Left colon (tissue), 2 donors: Measurements from ENCODE around the gene EIF1AX. TPM values are rescaled to one million over a fixed set of nuclear protein-coding genes. Genes with fewer than 3 reads are reported as not detected.
"Not testable (repeated sequence)": the region's sequence is repeated elsewhere in the genome, so short reads cannot be mapped to it uniquely, and the experiment has no call there.

Experiments
- ATAC-seq: fragments of 200-7000 bp; cut with Tn5 transposase; one replicate; pipeline ENCODE4 v1.9.1; 2020; ENCODE audit warnings: mild to moderate bottlenecking, moderate library complexity
- DNase-seq, 2 donors: peaks; one replicate each; pipeline ENCODE4 v3.0.0-alpha.2; 2020
- intact Hi-C, 2 donors: fragments of 100-400 bp; cut with DNase I in 1 of 2; cut with micrococcal nuclease in 1 of 2; formaldehyde crosslinking; loops; one replicate each; pipeline versions ENCODE4 v1.11.2 to v1.14.0; 2022; cut with DNase I, micrococcal nuclease
- long read RNA-seq: library from polyadenylated mRNA; unstranded; transcript quantifications from one replicate; pipeline ENCODE4 v2.0.0, GENCODE V29; 2021
- total RNA-seq, 2 donors: library from RNA; stranded (reverse); fragmentation: NEBNext Ultra II Directional; extraction: Animal tissue kit (Norgen Biotek cat#: 25700); gene quantifications; one replicate each; pipeline ENCODE4 v1.2.1, GENCODE V29; 2021
- donor health status: DM: no; HTN: no; CAD: no.
- donor health status: DM: yes; HTN: yes; CAD: no.

EIF1AX gene
- 10 to 100 TPM; 76.3 to 80.4 TPM for total RNA-seq
- long read RNA-seq, full-length matches to known transcripts: 59 of 61 reads
- long read RNA-seq, partial matches to known transcripts: 1 of 61 reads
- long read RNA-seq, other reads (novel, unspliced or antisense): 1 of 61 reads

- ATAC-seq (peak; percentile 97), DNase-seq (peak; percentile 99 to 100)
- intact Hi-C loops: no loop called here
These were observed at the start of gene EIF1AX for GRCh38 chrX:20141281-20142220. EIF1AX (minus strand) TSS chrX:20141838; CDS start chrX:20141640, 198 bp downstream.

GRCh38 chrX:20189171-20189570 lies 47.5 kb upstream of the EIF1AX start:
- DNase-seq (no peak), ATAC-seq (no peak)
- intact Hi-C loops: no loop called here

- intact Hi-C loops: no loop called here
- ATAC-seq (no peak), DNase-seq (no peak)
These were observed 40.1 kb upstream of the EIF1AX start for GRCh38 chrX:20181598-20182329.

- intact Hi-C loops: no loop called here
- no peak for DNase-seq
- no peak for ATAC-seq
These were observed 35.5 kb upstream of the EIF1AX start for GRCh38 chrX:20177093-20177492.

GRCh38 chrX:20173856-20174255 lies 32.2 kb upstream of the EIF1AX start:
- intact Hi-C loops: no loop called here
- DNase-seq (no peak), ATAC-seq (no peak)

GRCh38 chrX:20173313-20173712 lies 31.7 kb upstream of the EIF1AX start:
- no peak for ATAC-seq
- intact Hi-C loops: no loop called here
- DNase-seq: no peak

- intact Hi-C loops: no loop called here
- no peak for DNase-seq
- no peak for ATAC-seq
These were observed 30.2 kb upstream of the EIF1AX start for GRCh38 chrX:20171887-20172286.

- DNase-seq, intact Hi-C loops, ATAC-seq: not testable (repeated sequence)
These were observed 20.9 kb upstream of the EIF1AX start for GRCh38 chrX:20162516-20162915.

- ATAC-seq (no peak), DNase-seq (no peak)
- intact Hi-C loops: no loop called here
These were observed 18.3 kb upstream of the EIF1AX start for GRCh38 chrX:20159797-20160385.

GRCh38 chrX:20151689-20152088 lies 10.1 kb upstream of the EIF1AX start:
- intact Hi-C loops: no loop called here
- DNase-seq: no peak
- no peak for ATAC-seq

GRCh38 chrX:20149326-20149725 lies 7.7 kb upstream of the EIF1AX start:
- ATAC-seq: peak; percentile 37
- intact Hi-C loops: no loop called here
- DNase-seq: no peak

GRCh38 chrX:20147561-20147960 lies 5.9 kb upstream of the EIF1AX start:
- intact Hi-C loops: no loop called here
- ATAC-seq: peak; percentile 25
- DNase-seq: no peak

GRCh38 chrX:20144491-20144890 lies 2.9 kb upstream of the EIF1AX start:
- no peak for ATAC-seq
- intact Hi-C loops: no loop called here
- no peak for DNase-seq

- DNase-seq (no peak), ATAC-seq (no peak)
- intact Hi-C loops: no loop called here
These were observed 1.9 kb upstream of the EIF1AX start for GRCh38 chrX:20143561-20143960.

- ATAC-seq (no peak), DNase-seq (no peak)
- intact Hi-C loops: no loop called here
These were observed 1.5 kb upstream of the EIF1AX start for GRCh38 chrX:20143111-20143510.

GRCh38 chrX:20140420-20140819 lies 1.2 kb downstream of the EIF1AX start:
- DNase-seq (no peak), ATAC-seq (no peak)
- intact Hi-C loops: no loop called here

- ATAC-seq: no peak
- no peak for DNase-seq
- intact Hi-C loops: no loop called here
These were observed 1.7 kb downstream of the EIF1AX start for GRCh38 chrX:20139966-20140365.

GRCh38 chrX:20135944-20136343 lies 5.7 kb downstream of the EIF1AX start:
- intact Hi-C loops: no loop called here
- ATAC-seq: peak; percentile 59
- DNase-seq: no peak

- DNase-seq (no peak), ATAC-seq (no peak)
- intact Hi-C loops: no loop called here
These were observed 9.0 kb downstream of the EIF1AX start for GRCh38 chrX:20132666-20133065.
